K562 (cell line): ENCODE results near the gene UGT1A6. TPM values are rescaled to one million over a fixed set of nuclear protein-coding genes. Genes with fewer than 3 reads are reported as not detected.

Experiments
- ATAC-seq: fragments of 200-7000 bp; cut with Tn5 transposase; 3 replicates; pipeline ENCODE4 v1.9.1; 2020; ENCODE audit warnings: moderate library complexity
- BruUV-seq: library from RNA; stranded (reverse); fragments of 400-500 nt; replicated peaks from 2 replicates; lab custom pipeline; 2021; lab: Mats Ljungman, UMichigan
- CTCF ChIA-PET: fragments of 300-600 bp; formaldehyde crosslinking; extraction: SDS; loops from one replicate; lab custom pipeline; 2021; ENCODE audit warnings: low intra/inter-chr PET ratio; lab: Yijun Ruan, JAX
- POLR2A ChIA-PET: fragments of 300-600, 350-650 bp; sonication (Branson Sonifier 250); formaldehyde crosslinking; extraction: SDS; loops from one replicate; lab custom pipeline; 2021; ENCODE audit warnings: antibody characterized with exemption, inconsistent platforms; lab: Yijun Ruan, JAX
- DNase-seq, 4 experiments: peaks; one replicate each; pipeline versions ENCODE4 v3.0.0 to v3.0.0-alpha.2; 2011 to 2018; ENCODE audit warnings: low spot score in 3 of 4, mixed read lengths in 3 of 4; ENCODE audit errors: extremely low read depth in 1 of 4
- FAIRE-seq: peaks from 2 replicates; lab custom pipeline; 2011; peaks lifted over from hg19 to GRCh38; lab: Jason Lieb, UNC
- H2AFZ ChIP-seq: 2 replicates; pipeline ENCODE4 v1.6.0; 2011; ENCODE audit warnings: low read depth, low read length, control low read depth, inconsistent platforms
- H3K27ac ChIP-seq: fragments of 200-600 bp; 3 replicates; pipeline ENCODE4 v1.8.0; 2011; ENCODE audit warnings: low read depth, mild to moderate bottlenecking, control low read depth, inconsistent platforms, low read length, moderate library complexity, mixed read lengths; ENCODE audit errors: extremely low read depth
- H3K27me3 ChIP-seq, 2 experiments: fragments of 300-600 bp in 1 of 2; 2 replicates in 1 of 2; 3 replicates in 1 of 2; pipeline versions ENCODE4 v1.6.0 to v1.8.0; 2011; ENCODE audit warnings: inconsistent platforms in 2 of 2, low read length in 2 of 2, mild to moderate bottlenecking in 1 of 2, mixed read lengths in 1 of 2, moderate library complexity in 1 of 2; ENCODE audit not compliant: control insufficient read depth in 2 of 2, insufficient read depth in 2 of 2
- H3K36me3 ChIP-seq: fragments of 300-600 bp; 3 replicates; pipeline ENCODE4 v1.8.0; 2011; ENCODE audit warnings: mild to moderate bottlenecking, low read length, inconsistent platforms; ENCODE audit not compliant: control insufficient read depth, insufficient read depth
- H3K4me1 ChIP-seq, 2 experiments: fragments of 200-600 bp in 1 of 2; replicated peaks in 1 of 2; 2 replicates in 1 of 2; 3 replicates in 1 of 2; pipeline versions ENCODE4 v1.5.1 to v1.8.0; 2011; ENCODE audit warnings: inconsistent platforms in 2 of 2, low read length in 2 of 2, mild to moderate bottlenecking in 1 of 2, mixed read lengths in 1 of 2, moderate library complexity in 1 of 2; ENCODE audit not compliant: control insufficient read depth in 2 of 2, insufficient read depth in 2 of 2
- H3K4me2 ChIP-seq: 2 replicates; pipeline ENCODE4 v1.6.1; 2011; ENCODE audit warnings: low read length, control low read depth, inconsistent platforms, mixed read lengths; ENCODE audit not compliant: insufficient read depth
- H3K4me3 ChIP-seq: fragments of 200-600 bp; sonication (generic), shearing (Covaris generic); 2 replicates; pipeline ENCODE4 v1.5.1; 2016; ENCODE audit warnings: control low read depth, inconsistent platforms
- H3K79me2 ChIP-seq: fragments of 200-600 bp; 3 replicates; pipeline ENCODE4 v1.8.0; 2011; ENCODE audit warnings: low read length, inconsistent platforms; ENCODE audit not compliant: control insufficient read depth, insufficient read depth
- H3K9ac ChIP-seq, 2 experiments: 2 replicates each; pipeline versions ENCODE4 v1.6.0 to v1.6.1; 2011; ENCODE audit warnings: low read depth in 2 of 2, low read length in 2 of 2, control low read depth in 1 of 2, inconsistent platforms in 1 of 2, mild to moderate bottlenecking in 1 of 2, mixed read lengths in 1 of 2; ENCODE audit not compliant: insufficient read depth in 1 of 2
- H3K9me1 ChIP-seq: one replicate; pipeline ENCODE4 v1.6.0; 2011; ENCODE audit warnings: inconsistent platforms, mild to moderate bottlenecking, low read length, moderate library complexity; ENCODE audit not compliant: control insufficient read depth, insufficient read depth
- H3K9me3 ChIP-seq: replicated peaks from 2 replicates; pipeline ENCODE4 v1.5.1; 2011; ENCODE audit warnings: low read depth, low read length, inconsistent platforms; ENCODE audit not compliant: control insufficient read depth, insufficient read depth
- H4K20me1 ChIP-seq: replicated peaks from 2 replicates; pipeline ENCODE4 v1.6.1; 2011; ENCODE audit warnings: low read length, inconsistent platforms, mixed read lengths; ENCODE audit not compliant: control insufficient read depth, insufficient read depth
- ARNT ChIP-seq, 2 experiments: fragments of 450-650 bp; IDR thresholded peaks; 2 replicates each; pipeline ENCODE4 v1.6.1; 2016; ENCODE audit warnings: mild to moderate bottlenecking in 1 of 2
- E4F1 ChIP-seq: fragments of 250-450 bp; sonication (Bioruptor Pico); IDR thresholded peaks from 2 replicates; pipeline ENCODE4 v1.5.0; 2021; ENCODE audit warnings: mild to moderate bottlenecking, borderline replicate concordance
- FOSL1 ChIP-seq: fragments of 200-800 bp; sonication (Bioruptor generic); conservative IDR thresholded peaks from 2 replicates; pipeline ENCODE4 v1.6.1; 2016; ENCODE audit warnings: missing genetic modification characterization, missing compliant biosample characterization
- GATAD2A ChIP-seq: fragments of 450-650 bp; IDR thresholded peaks from 2 replicates; pipeline ENCODE4 v1.6.1; 2017
- KLF10 ChIP-seq: fragments of 250-450 bp; sonication (Bioruptor Pico); IDR thresholded peaks from 2 replicates; pipeline ENCODE4 v1.6.1; 2021; ENCODE audit warnings: matching md5 sums
- PBX2 ChIP-seq, 2 experiments: IDR thresholded peaks in 1 of 2; conservative IDR thresholded peaks in 1 of 2; 2 replicates each; pipeline ENCODE4 v1.6.1; 2016; ENCODE audit warnings: low read depth in 2 of 2, mild to moderate bottlenecking in 1 of 2, missing compliant biosample characterization in 1 of 2, missing genetic modification characterization in 1 of 2, moderate library complexity in 1 of 2
- ZBED1 ChIP-seq: IDR thresholded peaks from 2 replicates; pipeline ENCODE4 v1.6.1; 2014
- ZBTB9 ChIP-seq: fragments of 450-650 bp; formaldehyde crosslinking; IDR thresholded peaks from 2 replicates; pipeline ENCODE4 v1.4.0; 2020; ENCODE audit warnings: mild to moderate bottlenecking, moderate library complexity
- ZNF140 ChIP-seq: fragments of 250-450 bp; sonication (Bioruptor Pico); IDR thresholded peaks from 2 replicates; pipeline ENCODE4 v1.8.0; 2021; ENCODE audit warnings: moderate library complexity, mild to moderate bottlenecking, inconsistent platforms
- WGBS: fragments of 100-300 bp; shearing (Covaris generic); methylation state at CpG from one replicate; pipeline ENCODE4 v1.1.6; 2016; ENCODE audit warnings: low coverage, mixed read lengths; ENCODE audit not compliant: insufficient coverage; ENCODE audit errors: missing lambda C conversion rate; 5-methylcytosine and 5-hydroxymethylcytosine counted together
- in situ Hi-C: fragments of 300-500 bp; cut with MboI; formaldehyde crosslinking; loops from 4 replicates; pipeline ENCODE4 v1.15.0; 2018; ENCODE audit warnings: inconsistent platforms, mixed read lengths
- intact Hi-C: fragments of 100-400 bp; cut with micrococcal nuclease; formaldehyde crosslinking; loops from 2 replicates; pipeline ENCODE4 v1.14.2; 2022
- polyA plus RNA-seq, 8 experiments: library from polyadenylated mRNA; depleted of rRNA in 4 of 8; stranded (reverse) in 5 of 8; unstranded in 3 of 8; fragments of >200 nt; fragmentation: Nextera tagmentation in 2 of 8; fragmentation: Illumina TruSeq in 1 of 8; extraction: Ambion mirVana in 2 of 8; extraction: Trizol in 1 of 8; gene quantifications; 2 replicates each; pipeline versions ENCODE4 v1.2.1 to v1.2.3, GENCODE V29; 2011 to 2014; ENCODE audit warnings: inconsistent platforms in 1 of 8, missing spikeins in 1 of 8
- total RNA-seq, 7 experiments: library from RNA; depleted of rRNA in 6 of 7; stranded (reverse); fragments of >200 nt in 6 of 7; fragmentation: Illumina TruSeq in 2 of 7; extraction: Trizol in 2 of 7; gene quantifications; 2 replicates each; pipeline versions ENCODE4 v1.2.1 to v1.2.3, GENCODE V29; 2011 to 2021; ENCODE audit warnings: low replicate concordance in 1 of 7

The UGT1A6 gene
- total and polyA plus RNA-seq, 9 of the 15 experiments (the other 6 are each of a cell fraction or from before 2014, with no cell fraction given), result not detected

GRCh38 chr2:233817361-233817911, 124.7 kb downstream of the UGT1A6 start:
- Histone ChIP-seq H4K20me1 (no peaks in the 10 kb centered on the region; the same call in 1 of the 2 replicates), H3K4me2 (no peak overlapping the region), H3K27me3 (peaks cover 0 to 51% of the 10 kb centered on the region in 2 experiments; a peak in 4 of 5 replicates), H3K9ac (no peak overlapping the region), H3K79me2 (no peaks in the 10 kb centered on the region), H3K4me1 (no peaks in the 10 kb centered on the region; a peak in 1 of 5 replicates), H3K4me3 (no peak overlapping the region), H3K9me3 (no peaks in the 10 kb centered on the region), H3K27ac (no peak overlapping the region), H3K9me1 (no peaks in the 10 kb centered on the region), H2AFZ (no peak overlapping the region), H3K36me3 (no peaks in the 10 kb centered on the region)
- TF ChIP-seq FOSL1, result no peak
- TF ChIP-seq ZBTB9 (CRISPR knock-in tag), result no peak
- no peak for TF ChIP-seq KLF10 (CRISPR knock-in tag)
- TF ChIP-seq ARNT (IDR thresholded peaks at IDR 0.05), result no peak
- no peak for TF ChIP-seq ZBED1
- TF ChIP-seq ZNF140 (CRISPR knock-in tag), result no peak
- TF ChIP-seq PBX2 (CRISPR knock-in tag; IDR thresholded peaks at IDR 0.05; ENCODE audit: low read depth), result no peak
- TF ChIP-seq PBX2 (tag; conservative IDR thresholded peaks at IDR 0.05; ENCODE audit: low read depth), result no peak
- no peak for TF ChIP-seq E4F1 (CRISPR knock-in tag)
- TF ChIP-seq GATAD2A, result no peak
- CTCF ChIA-PET, result no interaction called here
- intact Hi-C loops (no loop called here), in situ Hi-C loops (no loop called here)
- DNase-seq, result no peak
- ATAC-seq, result no peak
- no TSS peak for BruUV-seq
- POLR2A ChIA-PET, result interaction anchor here (0.6 kb wide), 1 partner anchor 20 kb away, joined by 3 read pairs; no protein-coding TSS in a partner anchor
- WGBS, result 10% methylated on average over 3 of the region's 3 CpGs
- FAIRE-seq, result no peak
